HG02571 (cell line): ENCODE measurements around the gene PPP2R2C.

ENCODE experiments used
- ATAC-seq: cut with Tn5 transposase; IDR thresholded peaks from one replicate; pipeline ENCODE4 v1.9.1; 2021; ENCODE audit warnings: mild to moderate bottlenecking, moderate library complexity; ENCODE audit not compliant: unreplicated experiment

PPP2R2C gene

DNA sequence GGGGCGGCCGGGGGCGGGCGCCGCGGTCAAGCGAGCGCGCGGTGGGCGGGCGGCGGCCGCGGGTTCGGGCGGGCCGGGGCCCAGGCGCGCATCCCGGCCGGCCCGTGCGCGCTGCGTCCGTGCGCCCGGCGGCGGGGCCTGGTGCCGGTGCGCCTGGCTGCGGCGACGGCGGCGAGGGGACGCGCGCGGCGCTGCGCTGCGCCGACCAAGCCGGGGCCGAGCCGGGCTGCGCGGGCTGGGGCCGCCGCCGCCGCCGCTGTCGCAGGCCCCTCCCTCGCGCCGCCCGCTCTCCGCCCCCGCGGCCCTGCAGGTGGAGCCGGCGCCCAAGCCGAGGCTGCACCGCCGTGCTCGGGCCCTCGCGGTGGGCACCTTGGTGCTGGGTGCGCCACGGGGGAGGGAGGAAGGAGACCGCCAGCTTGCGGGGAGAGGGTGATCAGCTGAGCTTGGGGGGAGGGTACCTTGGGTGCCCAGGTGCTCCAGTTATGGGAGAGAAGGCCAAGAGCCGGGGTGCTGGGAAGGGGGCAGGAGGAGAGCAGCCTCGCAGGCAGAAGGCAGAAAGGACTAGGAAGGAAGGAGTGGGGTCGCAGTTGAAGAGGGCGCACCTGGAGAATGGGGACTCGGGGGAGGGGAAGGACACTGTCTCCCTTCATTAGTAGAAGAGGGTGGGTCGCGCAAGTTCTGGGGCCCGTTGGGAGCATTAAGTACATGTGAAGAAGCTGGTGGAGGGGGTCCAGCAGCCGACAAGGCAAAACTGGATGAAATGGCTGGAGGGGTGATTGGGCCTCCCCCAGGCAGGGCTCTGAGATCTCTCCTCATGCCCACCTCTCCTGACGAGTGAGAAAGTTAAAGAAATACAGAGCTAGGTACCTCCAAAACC lies at the start of gene PPP2R2C:
TSS of gene PPP2R2C (minus strand) at position 228 of the 877 bp plus-strand sequence. CDS start 385 bp downstream, outside the sequence.
- ATAC-seq, result no peak

DNA sequence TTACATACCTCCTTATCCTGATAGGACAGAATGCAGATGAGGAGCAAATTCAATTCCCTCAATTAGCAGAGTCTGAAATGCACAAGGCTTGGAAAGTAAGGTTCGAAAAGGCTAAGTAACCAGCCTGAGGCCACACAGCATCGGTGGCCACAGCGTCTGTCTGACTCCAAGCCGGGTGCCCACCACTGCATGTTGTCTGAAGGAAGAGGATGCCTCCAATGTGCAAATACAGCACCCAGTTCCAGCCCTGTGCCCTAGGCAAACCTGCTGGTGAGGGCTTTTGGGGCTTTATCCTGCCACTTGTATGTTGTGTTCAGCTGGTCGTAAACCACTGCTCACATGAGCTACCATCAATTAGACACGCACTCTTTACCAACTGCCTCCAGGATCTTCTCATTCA lies 48.6 kb upstream of the PPP2R2C start:
- no peak for ATAC-seq

DNA sequence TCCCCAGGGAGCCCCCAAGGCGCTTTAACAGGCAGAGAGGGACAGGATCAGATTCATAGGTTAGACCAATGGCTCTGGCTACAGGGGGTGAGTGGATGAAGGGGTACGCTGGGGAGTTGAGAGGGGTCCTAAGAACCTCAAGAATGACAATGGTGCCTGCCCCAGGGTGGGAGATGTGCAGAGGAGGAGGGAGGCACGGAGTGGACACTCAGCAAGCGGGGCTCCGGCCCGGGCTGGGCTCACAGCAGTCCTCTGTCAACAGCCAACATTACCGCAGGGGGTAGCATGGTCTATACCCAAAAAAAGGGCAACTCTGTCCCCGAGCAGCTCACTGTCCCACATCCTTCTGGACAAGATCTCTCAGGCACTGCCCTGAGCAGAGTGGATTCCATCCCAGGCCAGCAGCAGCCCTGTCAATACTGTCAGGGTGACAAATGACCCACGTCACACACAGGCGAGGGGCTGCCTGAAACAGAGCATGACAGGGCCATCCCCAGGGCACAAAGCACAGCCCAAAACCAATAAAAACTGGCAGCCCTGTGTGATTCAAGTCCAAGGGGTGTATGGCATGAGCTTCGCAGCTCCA lies 47.7 kb upstream of the PPP2R2C start:
- no peak for ATAC-seq

DNA sequence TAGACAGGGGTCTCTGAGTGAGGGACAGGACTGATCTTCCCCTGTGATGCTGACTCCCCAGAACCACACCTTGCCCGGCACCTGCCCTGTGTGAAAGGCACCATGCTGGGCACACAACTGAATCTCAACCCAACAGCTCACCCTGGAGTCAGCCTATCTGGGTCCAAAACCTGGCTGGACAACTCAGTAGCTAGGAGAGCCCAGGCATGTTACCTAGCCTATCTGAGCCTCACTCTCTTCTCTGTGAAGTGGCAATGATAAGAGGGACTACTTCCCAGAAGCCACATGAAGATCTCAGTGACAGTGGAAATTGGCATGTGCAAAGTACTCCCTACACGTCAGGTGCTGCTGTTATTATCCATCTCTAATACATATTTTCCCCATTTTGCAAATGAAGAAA lies 44.8 kb upstream of the PPP2R2C start:
- ATAC-seq, result no peak

DNA sequence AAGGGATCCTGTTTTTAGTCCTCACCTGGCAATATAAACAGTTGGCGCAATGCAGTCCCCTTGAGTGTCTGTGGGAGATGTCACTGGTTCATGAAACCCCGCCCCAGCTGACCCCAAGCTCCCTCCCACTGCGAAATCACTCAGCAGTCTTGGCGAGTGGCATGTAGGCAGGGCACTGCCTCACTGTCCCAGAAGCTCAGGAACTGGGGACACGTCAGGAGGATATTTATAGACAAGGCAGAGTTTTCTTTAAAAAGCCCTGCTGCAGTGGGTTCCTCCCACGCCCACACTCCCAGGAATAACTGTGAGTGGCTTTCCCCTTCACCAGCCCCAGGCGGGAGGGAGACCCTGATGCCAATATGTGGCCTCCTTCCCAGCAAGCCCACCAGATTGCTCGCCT lies 44.3 kb upstream of the PPP2R2C start:
- ATAC-seq, result no peak

DNA sequence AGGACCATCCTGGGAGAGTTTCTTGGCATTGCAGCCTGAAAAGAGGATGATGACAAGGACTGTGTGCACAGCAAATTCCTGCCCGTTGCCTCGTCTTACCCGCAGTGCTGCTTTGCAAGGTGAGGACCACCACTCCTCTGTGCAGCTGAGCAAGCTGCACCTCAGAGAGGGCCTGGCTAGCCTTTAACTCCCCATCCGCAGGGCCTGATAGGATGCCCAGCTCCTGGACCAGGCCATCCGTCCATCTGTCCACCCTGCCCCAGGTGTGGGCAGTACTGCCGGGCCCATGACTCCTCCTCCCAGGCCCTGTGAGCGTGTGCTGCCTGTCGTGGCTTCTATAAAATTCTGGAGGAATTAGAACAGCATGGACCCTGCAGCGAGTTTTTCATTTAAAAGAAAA lies 43.9 kb upstream of the PPP2R2C start:
- ATAC-seq, result no peak

DNA sequence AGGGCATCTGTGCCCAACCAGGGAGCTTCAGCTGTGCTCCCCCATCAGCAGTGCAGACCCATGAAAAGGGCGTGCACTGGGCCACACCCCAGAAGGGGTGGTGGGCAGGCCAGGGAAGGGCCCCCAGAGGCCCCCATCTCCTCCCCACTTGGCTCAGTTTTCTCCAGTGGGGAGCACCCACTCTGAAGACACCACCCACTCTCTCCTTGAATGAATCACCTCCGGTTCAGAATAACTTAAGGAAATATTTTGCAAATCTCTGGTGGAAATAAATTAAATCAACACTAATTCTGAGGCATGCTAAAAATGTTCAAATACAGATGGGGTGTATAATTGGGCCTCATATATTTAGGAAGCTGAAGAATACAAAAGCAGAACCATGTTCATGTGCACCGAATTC lies 41.3 kb upstream of the PPP2R2C start:
- ATAC-seq, result no peak

DNA sequence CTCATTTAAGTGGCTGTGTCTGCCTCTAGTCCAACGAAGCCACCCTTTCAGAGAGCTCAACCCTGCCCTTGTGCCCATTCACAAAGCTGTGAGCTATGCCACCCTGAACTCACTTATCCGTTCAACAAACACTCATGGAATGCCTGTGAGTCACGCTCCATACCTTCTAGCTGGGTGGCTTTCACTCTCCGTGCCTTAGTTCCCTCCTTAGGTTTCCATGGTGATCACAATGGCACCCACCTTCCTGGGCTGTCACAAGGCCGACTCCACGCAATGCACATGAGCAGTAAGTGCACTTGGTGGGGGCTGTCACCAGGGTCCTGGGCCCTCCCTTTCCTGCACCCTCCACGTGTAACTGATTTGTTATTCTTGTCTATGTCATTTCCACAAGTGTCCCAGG lies 37.2 kb upstream of the PPP2R2C start:
- no peak for ATAC-seq

DNA sequence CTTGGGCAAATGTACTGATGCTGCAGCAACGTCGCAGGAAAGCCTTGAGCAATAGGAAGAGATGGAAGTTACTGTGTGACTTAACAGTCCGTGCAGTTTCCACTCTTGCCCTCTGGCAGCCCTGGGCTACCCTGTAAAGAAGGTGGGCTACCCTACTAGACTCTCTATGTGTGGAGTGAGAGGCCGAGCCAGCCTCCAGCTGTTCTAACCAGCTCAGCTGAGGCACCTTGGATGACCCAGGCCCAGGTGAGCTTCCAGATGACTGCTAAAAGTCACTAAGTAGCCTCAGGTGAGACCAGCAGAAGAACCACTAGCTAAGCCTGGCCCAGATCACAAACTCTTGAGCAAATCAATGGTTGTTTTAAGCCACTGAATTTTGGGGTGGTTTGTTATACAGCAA lies 34.9 kb upstream of the PPP2R2C start:
- ATAC-seq, result no peak

DNA sequence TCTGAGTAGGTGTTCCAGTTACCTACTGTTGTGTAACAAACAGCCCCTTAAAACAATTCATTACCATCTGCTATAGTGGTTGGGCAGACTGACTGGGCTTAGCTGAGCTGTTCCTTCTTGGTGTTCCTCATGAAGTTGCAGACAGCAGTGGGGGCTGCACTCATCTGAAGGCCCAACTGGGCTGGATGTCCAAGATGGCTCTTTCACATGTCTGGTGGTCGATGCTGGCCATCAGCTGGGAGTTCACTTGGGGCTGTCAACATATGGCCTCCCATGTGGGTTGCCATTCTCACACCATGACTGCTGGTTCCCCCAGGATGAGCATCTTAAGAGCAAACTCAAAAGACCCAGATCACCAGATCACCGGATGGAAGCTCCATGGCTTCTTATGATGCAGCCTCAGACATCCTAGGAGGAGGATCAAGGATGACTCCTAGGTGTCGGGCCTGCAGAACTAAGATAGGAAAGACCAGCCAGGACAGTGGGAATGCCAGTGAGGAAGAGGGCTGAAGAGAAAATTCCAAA lies 34.3 kb upstream of the PPP2R2C start:
- no peak for ATAC-seq

DNA sequence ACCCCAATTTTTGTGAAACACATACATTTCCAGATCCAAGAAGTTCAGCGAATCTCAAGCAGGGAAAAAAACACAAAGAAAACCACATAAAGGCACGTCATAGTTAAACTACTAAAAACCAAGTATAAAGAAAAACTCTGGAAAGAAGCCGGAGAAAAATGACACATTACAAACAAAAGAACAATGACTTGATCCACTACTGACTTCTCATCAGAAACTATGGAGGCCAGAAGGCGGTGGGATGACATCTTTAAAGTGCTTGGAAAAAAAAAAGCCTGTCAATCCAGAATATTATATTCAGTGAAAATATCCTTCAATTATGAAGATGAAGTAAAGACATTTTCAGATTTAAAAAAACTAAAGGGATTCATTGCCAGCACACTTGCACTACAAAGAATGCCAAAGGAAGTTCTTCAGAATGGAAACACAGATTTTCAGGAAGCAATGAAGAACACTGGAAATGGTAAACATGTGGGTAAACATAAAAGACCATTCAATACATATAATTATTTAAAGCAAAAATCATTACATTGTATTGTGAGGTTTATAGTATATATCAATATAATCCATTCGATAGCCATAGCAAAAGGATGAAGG lies 32.6 kb upstream of the PPP2R2C start:
- no peak for ATAC-seq

DNA sequence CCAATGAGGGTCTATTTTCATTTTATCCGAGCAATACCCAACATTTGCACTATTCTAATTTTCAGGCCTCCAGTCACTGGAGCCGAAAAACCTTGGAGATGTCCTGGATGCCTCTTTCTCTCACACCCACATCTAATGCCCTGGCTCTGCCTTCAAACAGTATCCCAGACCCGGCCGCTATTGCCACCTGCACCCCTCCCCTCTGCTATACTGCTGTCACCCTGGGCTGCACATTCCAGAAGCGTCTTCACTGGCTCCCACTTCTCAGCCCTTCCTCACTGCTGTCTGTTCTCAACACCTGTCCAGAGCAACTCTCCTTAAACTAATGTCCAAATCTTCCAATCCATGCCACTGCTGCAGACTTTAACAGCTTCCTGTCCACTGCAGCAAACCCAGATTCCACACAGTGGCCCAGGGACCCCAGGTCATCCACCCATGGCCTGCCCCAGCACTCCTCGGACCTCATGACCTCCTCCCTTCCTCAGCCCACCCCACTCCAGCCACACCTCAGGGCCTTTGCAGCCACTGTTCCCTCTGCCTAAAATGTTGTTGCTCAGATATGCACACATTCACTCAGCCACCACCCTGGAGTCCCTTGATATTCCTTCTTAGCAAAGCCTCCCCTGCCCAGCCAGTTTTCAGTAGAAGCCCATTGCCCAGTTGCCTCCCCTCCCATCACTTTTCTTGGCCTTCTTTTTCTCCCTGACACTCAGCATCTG lies 30.5 kb upstream of the PPP2R2C start:
- ATAC-seq, result no peak

DNA sequence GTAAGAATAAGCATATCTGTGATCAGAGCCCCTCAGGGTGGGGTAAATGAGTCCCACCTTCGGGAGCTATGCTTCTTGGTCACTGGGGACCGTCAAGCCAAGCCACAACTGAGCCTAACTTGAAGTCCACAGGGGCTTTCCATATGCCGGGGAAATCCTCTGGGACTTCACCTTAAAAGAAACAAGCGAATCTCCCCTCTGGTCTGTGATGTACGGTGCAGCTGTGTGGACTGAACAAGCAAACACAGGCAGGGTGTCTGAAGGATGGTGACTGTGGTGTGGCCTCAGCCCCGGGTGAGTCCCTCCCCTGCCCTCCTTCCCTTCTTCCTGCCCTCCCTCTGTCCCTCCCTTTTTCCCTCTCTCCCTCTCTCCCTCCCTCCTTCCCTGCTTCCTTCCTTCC lies 29.7 kb upstream of the PPP2R2C start:
- ATAC-seq, result no peak

DNA sequence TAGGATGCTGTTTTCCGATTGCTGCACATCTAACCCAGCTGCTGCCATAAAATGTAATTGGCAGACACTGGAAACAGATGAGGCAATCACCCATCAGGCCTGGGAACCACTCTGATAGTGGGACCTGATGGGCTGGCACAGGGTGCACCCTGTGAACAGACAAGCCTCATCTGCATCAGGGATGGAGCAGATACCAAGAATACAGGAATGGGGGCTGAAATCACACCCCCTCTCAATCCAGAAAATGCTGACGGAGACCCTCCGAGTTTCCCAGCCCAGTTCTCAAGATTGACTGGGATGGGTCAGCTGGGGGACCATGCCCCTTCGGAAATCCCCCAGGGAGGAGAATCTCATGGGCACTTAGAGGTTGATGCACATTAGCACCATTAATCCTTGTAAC lies 28.8 kb upstream of the PPP2R2C start:
- ATAC-seq, result no peak

DNA sequence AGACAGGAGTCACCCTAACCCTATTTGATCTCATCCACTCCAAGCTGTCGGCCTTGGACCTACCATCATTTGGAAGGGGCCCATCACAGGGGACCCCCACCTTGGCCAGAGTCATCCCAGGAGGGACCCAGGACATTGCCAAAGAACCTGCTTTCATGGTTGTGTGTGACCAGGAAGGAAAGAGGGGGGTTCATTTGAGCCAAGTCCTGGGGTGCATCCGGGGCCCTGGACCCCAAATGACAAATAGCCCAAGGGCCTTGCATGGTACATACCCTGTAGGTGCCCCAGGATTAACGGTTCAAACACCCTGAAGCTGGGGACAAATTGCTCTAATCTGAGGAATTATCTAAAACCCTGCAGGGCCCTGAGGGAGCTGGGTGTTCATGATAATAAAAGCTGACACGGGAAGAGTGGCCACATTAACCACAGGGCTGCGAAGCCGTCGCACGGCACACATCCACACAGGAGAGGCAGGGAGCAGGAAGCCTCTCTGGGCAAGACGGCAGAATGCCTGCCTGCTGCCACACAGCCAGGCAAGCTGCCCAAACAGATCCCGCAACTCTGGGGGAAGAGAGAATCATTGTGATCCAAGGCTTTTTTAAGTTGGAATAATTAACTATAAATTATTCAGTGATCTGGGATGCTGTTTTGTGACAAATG lies 28.2 kb upstream of the PPP2R2C start:
- ATAC-seq, result no peak

DNA sequence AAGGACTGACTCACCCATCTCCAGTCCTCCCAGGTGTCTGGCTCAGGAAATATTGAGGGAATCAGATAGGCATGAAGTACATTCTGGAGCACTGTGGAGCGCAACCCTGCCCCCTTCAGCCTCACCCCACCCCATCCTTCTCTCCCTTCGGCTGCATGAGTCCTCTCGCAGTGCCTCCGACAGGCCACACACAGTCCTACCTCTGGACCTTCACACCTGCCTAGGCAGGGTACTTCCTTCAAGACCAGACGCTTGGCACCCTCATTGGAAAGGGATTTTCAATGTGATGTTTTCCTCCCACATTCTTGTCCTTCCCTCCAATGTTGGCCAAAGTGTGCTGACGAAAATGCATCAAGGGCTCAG lies 26.8 kb upstream of the PPP2R2C start:
- no peak for ATAC-seq

DNA sequence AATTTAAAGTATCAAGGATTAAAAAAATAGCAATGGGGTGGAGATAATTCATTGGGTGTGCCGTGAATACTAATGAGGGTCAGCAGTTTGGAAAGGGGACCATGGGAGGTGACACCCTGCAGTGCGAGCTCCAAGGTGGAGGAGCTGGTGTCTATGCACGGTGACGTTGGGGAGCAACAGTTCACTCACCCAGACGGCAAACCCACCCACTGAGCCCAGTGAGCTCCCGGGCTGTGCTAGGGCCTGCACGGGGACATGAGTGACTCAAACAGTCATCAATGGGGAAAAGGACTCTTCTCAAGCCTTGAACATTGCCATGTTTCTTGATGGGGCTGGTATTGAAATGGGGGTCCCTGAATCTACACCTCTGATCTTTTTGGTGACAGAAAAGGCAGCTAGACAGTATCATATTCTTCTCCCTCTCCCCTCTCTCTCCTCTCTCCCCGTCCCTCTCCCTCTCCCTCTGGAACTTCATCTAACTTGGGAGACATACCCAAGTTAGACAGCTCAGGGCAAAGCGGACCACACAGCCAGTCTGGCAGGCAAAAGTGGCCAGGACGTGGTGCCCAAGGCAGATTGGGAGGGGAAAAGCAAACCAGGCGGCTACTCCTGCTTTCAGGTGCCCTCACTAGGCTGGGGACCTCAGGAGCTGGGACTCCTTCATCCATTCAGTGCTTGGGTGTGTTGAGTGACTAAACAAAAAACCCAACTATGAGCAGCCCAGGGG lies 26.3 kb upstream of the PPP2R2C start:
- ATAC-seq, result no peak

DNA sequence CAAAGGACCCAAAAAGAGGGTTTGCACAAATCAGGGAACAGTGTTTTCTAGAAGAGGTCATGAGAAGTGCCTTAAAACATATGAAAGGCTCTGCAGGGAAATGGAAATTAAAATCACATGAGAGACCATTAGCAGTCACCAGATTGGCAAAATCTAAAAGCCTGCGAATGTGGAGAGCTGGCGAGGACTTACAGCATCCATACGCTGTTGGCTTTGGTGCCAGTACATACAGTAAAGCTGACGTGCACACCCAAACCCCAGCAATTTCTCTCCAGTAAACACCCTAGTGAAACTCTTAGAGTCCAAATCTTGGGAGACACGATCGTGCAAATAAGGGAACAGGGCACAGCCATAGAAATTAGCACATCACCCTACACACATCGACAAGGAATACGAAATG lies 25.4 kb upstream of the PPP2R2C start:
- ATAC-seq, result no peak

DNA sequence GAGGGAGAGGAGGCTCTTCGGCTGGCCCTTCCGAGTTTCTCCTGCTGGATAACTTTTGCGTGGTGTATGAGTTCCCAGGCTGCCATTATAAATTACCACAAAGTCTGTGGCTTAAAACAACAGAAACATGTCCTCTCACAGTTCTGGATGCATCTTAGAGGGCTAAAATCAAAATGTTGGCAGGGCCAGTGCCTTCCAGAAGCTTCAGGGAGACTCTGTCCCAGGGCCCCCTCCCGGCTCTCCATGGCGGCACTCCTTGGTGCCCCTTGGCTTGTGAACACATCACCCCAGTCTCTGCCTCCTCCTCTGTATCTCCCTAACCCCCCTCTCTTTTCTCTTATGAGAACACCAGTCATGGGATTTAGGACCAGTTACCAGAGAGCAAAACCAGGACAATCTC lies 23.3 kb upstream of the PPP2R2C start:
- ATAC-seq, result no peak

DNA sequence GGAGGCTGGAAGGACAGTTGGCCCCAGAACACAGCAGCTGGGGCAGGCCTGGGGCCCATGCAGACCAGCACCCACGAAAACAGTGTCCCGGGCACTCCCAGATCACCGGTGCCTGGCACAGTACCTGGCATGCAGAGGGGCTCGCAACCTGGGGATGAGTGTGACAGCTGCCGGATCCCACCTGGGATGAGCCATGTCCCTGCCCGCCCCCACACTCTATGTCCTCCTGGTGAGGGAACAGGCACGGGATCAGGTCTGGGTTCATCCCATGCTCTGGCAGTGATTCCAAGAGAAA lies 22.8 kb upstream of the PPP2R2C start:
- no peak for ATAC-seq
